HG03571 (cell line): ENCODE measurements around the gene CDK5R1.
A peak's percentile ranks its signal among the peaks of the same experiment; 100 is the strongest.
"Not testable (repeated sequence)": the region's sequence is repeated elsewhere in the genome, so short reads cannot be mapped to it uniquely, and the experiment has no call there.

ENCODE experiments used
- ATAC-seq: cut with Tn5 transposase; IDR thresholded peaks from one replicate; pipeline ENCODE4 v1.9.1; 2021; ENCODE audit not compliant: unreplicated experiment

CDK5R1 gene

GRCh38 chr17:32515677-32516383 is 29.0 kb downstream of the CDK5R1 start:
- ATAC-seq, result no peak

GRCh38 chr17:32516450-32516849 is 29.7 kb downstream of the CDK5R1 start:
- ATAC-seq, result no peak

- no peak for ATAC-seq
These were observed 30.3 kb downstream of the CDK5R1 start for GRCh38 chr17:32516940-32517701.

- ATAC-seq, result no peak
These were observed 31.2 kb downstream of the CDK5R1 start for GRCh38 chr17:32517982-32518381.

GRCh38 chr17:32518646-32519227 is 31.9 kb downstream of the CDK5R1 start:
- no peak for ATAC-seq

- no peak for ATAC-seq
These were observed 32.7 kb downstream of the CDK5R1 start for GRCh38 chr17:32519228-32520103.

- ATAC-seq, result no peak
These were observed 33.4 kb downstream of the CDK5R1 start for GRCh38 chr17:32520104-32520701.

- no peak for ATAC-seq
These were observed 34.1 kb downstream of the CDK5R1 start for GRCh38 chr17:32520737-32521404.

- ATAC-seq, result peak; percentile 52
These were observed 36.4 kb downstream of the CDK5R1 start for GRCh38 chr17:32523017-32523680.

- peak; percentile 27 for ATAC-seq
These were observed 37.2 kb downstream of the CDK5R1 start for GRCh38 chr17:32523827-32524552.

- ATAC-seq, result not testable (repeated sequence)
These were observed 37.7 kb downstream of the CDK5R1 start for GRCh38 chr17:32524553-32524880.

- ATAC-seq, result no peak
These were observed 38.3 kb downstream of the CDK5R1 start for GRCh38 chr17:32525122-32525521.

GRCh38 chr17:32527146-32527545 is 40.4 kb downstream of the CDK5R1 start:
- ATAC-seq, result no peak

- no peak for ATAC-seq
These were observed 42.0 kb downstream of the CDK5R1 start for GRCh38 chr17:32528825-32529224.

GRCh38 chr17:32529604-32530003 is 42.8 kb downstream of the CDK5R1 start:
- no peak for ATAC-seq

- ATAC-seq, result no peak
These were observed 46.5 kb downstream of the CDK5R1 start for GRCh38 chr17:32533296-32533695.

- ATAC-seq, result no peak
These were observed 50.2 kb downstream of the CDK5R1 start for GRCh38 chr17:32536736-32537643.
